H1 (cell line): ENCODE data around the gene PLAA. TPM values are rescaled to one million over a fixed set of nuclear protein-coding genes. Genes with fewer than 3 reads are reported as not detected.

Source experiments
- CTCF ChIA-PET: fragments of 300-600 bp; sonication (Branson Sonifier 250); formaldehyde crosslinking; loops from one replicate; lab custom pipeline; 2021; ENCODE audit not compliant: partially characterized antibody; lab: Charles Lee
- POLR2A ChIA-PET: fragments of 300-600 bp; sonication (Branson Sonifier 250); formaldehyde crosslinking; loops from one replicate; lab custom pipeline; 2021; ENCODE audit warnings: inconsistent platforms; ENCODE audit not compliant: partially characterized antibody; lab: Charles Lee
- DNase-seq, 2 experiments: peaks; one replicate each; pipeline versions ENCODE4 v3.0.0 to v3.0.0-alpha.2; 2010 to 2022; ENCODE audit warnings: low spot score in 2 of 2, low read depth in 1 of 2, mixed read lengths in 1 of 2
- FAIRE-seq: peaks from 2 replicates; lab custom pipeline; 2011; peaks lifted over from hg19 to GRCh38; lab: Jason Lieb, UNC
- H2AFZ ChIP-seq: 2 replicates; pipeline ENCODE4 v1.8.1; 2012; ENCODE audit warnings: low read length, inconsistent platforms
- H2AK5ac ChIP-seq: 2 replicates; pipeline ENCODE4 v1.6.1; 2013; ENCODE audit warnings: low read depth, low read length
- H2BK120ac ChIP-seq: replicated peaks from 2 replicates; pipeline ENCODE3; 2013; ENCODE audit warnings: low read depth, low read length, inconsistent platforms
- H2BK12ac ChIP-seq: 2 replicates; pipeline ENCODE4 v1.6.1; 2013; ENCODE audit warnings: low read depth, low read length
- H2BK15ac ChIP-seq: 2 replicates; pipeline ENCODE4 v1.6.1; 2013; ENCODE audit warnings: low read length
- H2BK20ac ChIP-seq: 2 replicates; pipeline ENCODE4 v1.6.1; 2013; ENCODE audit warnings: low read length
- H2BK5ac ChIP-seq: 2 replicates; pipeline ENCODE4 v1.6.1; 2013; ENCODE audit warnings: low read depth, low read length
- H3K14ac ChIP-seq: 2 replicates; pipeline ENCODE4 v1.6.1; 2013; ENCODE audit warnings: inconsistent platforms; ENCODE audit not compliant: insufficient read length
- H3K18ac ChIP-seq: 2 replicates; pipeline ENCODE4 v1.6.1; 2013; ENCODE audit warnings: low read length; ENCODE audit errors: extremely low read depth
- H3K23ac ChIP-seq: 2 replicates; pipeline ENCODE4 v1.6.1; 2013; ENCODE audit warnings: inconsistent platforms; ENCODE audit not compliant: insufficient read length
- H3K23me2 ChIP-seq: 2 replicates; pipeline ENCODE4 v1.6.1; 2013; ENCODE audit warnings: low read depth, low read length
- H3K27ac ChIP-seq: 2 replicates; pipeline ENCODE4 v1.6.1; 2011; ENCODE audit warnings: low read depth, low read length, inconsistent platforms
- H3K27me3 ChIP-seq, 4 experiments: replicated peaks in 1 of 4; 1 replicate in 1 of 4; 2 replicates in 3 of 4; pipeline versions ENCODE4 v1.6.1 to v1.8.1; 2011 to 2013; ENCODE audit warnings: low read length in 3 of 4, mild to moderate bottlenecking in 3 of 4, inconsistent platforms in 2 of 4, mixed read lengths in 2 of 4, moderate library complexity in 1 of 4; ENCODE audit not compliant: control insufficient read depth in 3 of 4, insufficient read depth in 3 of 4; ENCODE audit errors: extremely low read depth in 1 of 4
- H3K36me3 ChIP-seq, 4 experiments: 2 replicates each; pipeline versions ENCODE4 v1.6.1 to v1.8.1; 2011 to 2013; ENCODE audit warnings: mild to moderate bottlenecking in 4 of 4, low read length in 3 of 4, moderate library complexity in 2 of 4, control low read depth in 1 of 4, inconsistent platforms in 1 of 4; ENCODE audit not compliant: insufficient read depth in 4 of 4, control insufficient read depth in 2 of 4
- H3K4ac ChIP-seq: replicated peaks from 2 replicates; pipeline ENCODE3; 2013; ENCODE audit warnings: low read length, low read depth, mixed read lengths, inconsistent platforms; ENCODE audit not compliant: insufficient read length
- H3K4me1 ChIP-seq, 4 experiments: replicated peaks in 1 of 4; 1 replicate in 1 of 4; 2 replicates in 3 of 4; pipeline versions ENCODE4 v1.6.1 to v1.8.1; 2011 to 2013; ENCODE audit warnings: low read length in 3 of 4, inconsistent platforms in 2 of 4, mixed read lengths in 1 of 4; ENCODE audit not compliant: insufficient read depth in 4 of 4, control insufficient read depth in 3 of 4
- H3K4me2 ChIP-seq, 2 experiments: 2 replicates each; pipeline versions ENCODE4 v1.6.1 to v1.8.1; 2011 to 2013; ENCODE audit warnings: low read depth in 2 of 2, low read length in 2 of 2, control low read depth in 1 of 2, inconsistent platforms in 1 of 2, mild to moderate bottlenecking in 1 of 2; ENCODE audit not compliant: insufficient read depth in 1 of 2
- H3K4me3 ChIP-seq, 4 experiments: fragments of 200-600, 300-600 bp in 1 of 4; sonication (generic), shearing (Covaris generic), sonication (Bioruptor Twin) in 1 of 4; 2 replicates each; pipeline versions ENCODE4 v1.5.1 to v1.8.1; 2011 to 2016; ENCODE audit warnings: low read length in 4 of 4, low read depth in 3 of 4, control low read depth in 2 of 4, inconsistent platforms in 2 of 4, mild to moderate bottlenecking in 2 of 4, mixed read lengths in 1 of 4, moderate library complexity in 1 of 4; ENCODE audit not compliant: insufficient read depth in 2 of 4; ENCODE audit errors: extremely low read depth in 1 of 4
- H3K56ac ChIP-seq: replicated peaks from 2 replicates; pipeline ENCODE3; 2013; ENCODE audit warnings: low read depth, mild to moderate bottlenecking, mixed read lengths, low read length, inconsistent platforms; ENCODE audit not compliant: insufficient read length
- H3K79me1 ChIP-seq: 2 replicates; pipeline ENCODE4 v1.6.1; 2013; ENCODE audit warnings: low read depth, low read length, control low read depth
- H3K79me2 ChIP-seq, 2 experiments: 2 replicates each; pipeline versions ENCODE4 v1.6.1 to v1.8.1; 2012 to 2013; ENCODE audit warnings: low read length in 2 of 2, mild to moderate bottlenecking in 2 of 2, inconsistent platforms in 1 of 2; ENCODE audit not compliant: insufficient read depth in 2 of 2, control insufficient read depth in 1 of 2
- H3K9ac ChIP-seq, 4 experiments: replicated peaks in 1 of 4; 1 replicate in 1 of 4; 2 replicates in 3 of 4; pipeline versions ENCODE4 v1.6.1 to v1.8.1; 2011 to 2013; ENCODE audit warnings: low read depth in 3 of 4, low read length in 3 of 4, control low read depth in 2 of 4, mild to moderate bottlenecking in 2 of 4, moderate library complexity in 2 of 4, inconsistent platforms in 1 of 4; ENCODE audit errors: extremely low read depth in 1 of 4
- H3K9me3 ChIP-seq, 2 experiments: 2 replicates each; pipeline versions ENCODE4 v1.6.1 to v1.8.1; 2012 to 2013; ENCODE audit warnings: mild to moderate bottlenecking in 2 of 2, moderate library complexity in 2 of 2, control low read depth in 1 of 2, inconsistent platforms in 1 of 2, low read depth in 1 of 2, low read length in 1 of 2, mixed read lengths in 1 of 2; ENCODE audit not compliant: insufficient read depth in 2 of 2
- H4K20me1 ChIP-seq, 2 experiments: replicated peaks in 1 of 2; 2 replicates each; pipeline versions ENCODE3 to v1.8.1; 2011 to 2013; ENCODE audit warnings: inconsistent platforms in 2 of 2, low read length in 2 of 2, mild to moderate bottlenecking in 1 of 2; ENCODE audit not compliant: insufficient read depth in 2 of 2, control insufficient read depth in 1 of 2
- H4K5ac ChIP-seq: 2 replicates; pipeline ENCODE4 v1.6.1; 2013; ENCODE audit warnings: low read length, low read depth, mixed read lengths, inconsistent platforms; ENCODE audit not compliant: insufficient read length
- H4K8ac ChIP-seq: 2 replicates; pipeline ENCODE4 v1.8.0; 2013; ENCODE audit warnings: mild to moderate bottlenecking, moderate library complexity, low read length, inconsistent platforms; ENCODE audit not compliant: insufficient read depth; ENCODE audit errors: extremely low read depth
- H4K91ac ChIP-seq: replicated peaks from 2 replicates; pipeline ENCODE3; 2013; ENCODE audit warnings: low read length, mixed read lengths, inconsistent platforms; ENCODE audit not compliant: insufficient read length
- ASH2L ChIP-seq: fragments of 200-600, 300-600 bp; sonication (generic); IDR thresholded peaks from one replicate; pipeline ENCODE4 v1.7.1; 2017; ENCODE audit warnings: low read length
- CHD2 ChIP-seq: IDR thresholded peaks from 2 replicates; pipeline ENCODE4 v1.6.1; 2012; ENCODE audit warnings: low read length, improper control_type of control experiment
- GTF2F1 ChIP-seq: IDR thresholded peaks from 2 replicates; pipeline ENCODE4 v1.6.1; 2012; ENCODE audit warnings: low read depth, low read length, improper control_type of control experiment, borderline replicate concordance
- KDM4A ChIP-seq: IDR thresholded peaks from one replicate; pipeline ENCODE4 v1.7.1; 2012; ENCODE audit warnings: low read depth, mild to moderate bottlenecking, moderate library complexity, low read length, inconsistent platforms; ENCODE audit not compliant: severe bottlenecking
- NRF1 ChIP-seq: IDR thresholded peaks from 2 replicates; pipeline ENCODE4 v1.6.1; 2011; ENCODE audit warnings: mild to moderate bottlenecking, low read depth, low read length, improper control_type of control experiment
- POLR2AphosphoS5 ChIP-seq: IDR thresholded peaks from 2 replicates; pipeline ENCODE4 v1.6.1; 2011; ENCODE audit warnings: low read depth, low read length
- SIRT6 ChIP-seq: IDR thresholded peaks from one replicate; pipeline ENCODE4 v1.7.1; 2012; ENCODE audit warnings: low read length, inconsistent platforms
- SUZ12 ChIP-seq: fragments of 200-600 bp; sonication (generic); IDR thresholded peaks from 2 replicates; pipeline ENCODE4 v1.6.1; 2012; ENCODE audit warnings: mild to moderate bottlenecking, inconsistent platforms, low read length, moderate library complexity, mixed read lengths
- TEAD4 ChIP-seq: IDR thresholded peaks from 2 replicates; pipeline ENCODE4 v1.6.1; 2012; ENCODE audit warnings: low read depth, low read length, inconsistent platforms, mixed read lengths
- YY1 ChIP-seq: IDR thresholded peaks from 2 replicates; pipeline ENCODE4 v1.6.1; 2011; ENCODE audit warnings: low read depth, mild to moderate bottlenecking, low read length
- WGBS, 2 experiments: shearing (Covaris generic) in 1 of 2; methylation state at CpG; one replicate each; pipeline versions ENCODE4 v1.1.6 to v1.1.7; 2013 to 2015; ENCODE audit warnings: low lambda C conversion rate in 2 of 2, mixed read lengths in 2 of 2, inconsistent platforms in 1 of 2, low coverage in 1 of 2, missing lambda C conversion rate in 1 of 2; ENCODE audit not compliant: insufficient replicate concordance in 2 of 2, insufficient coverage in 1 of 2, insufficient read length in 1 of 2; ENCODE audit errors: extremely low coverage in 1 of 2, missing lambda C conversion rate in 1 of 2; 5-methylcytosine and 5-hydroxymethylcytosine counted together
- polyA plus RNA-seq, 7 experiments: library from polyadenylated mRNA; depleted of rRNA in 3 of 7; stranded (reverse) in 5 of 7; unstranded in 2 of 7; fragments of >200 nt in 5 of 7; fragments of 200-250 nt in 2 of 7; gene quantifications; 1 replicate in 5 of 7; 2 replicates in 1 of 7; 4 replicates in 1 of 7; pipeline versions ENCODE4 v1.2.1 to v1.2.3, GENCODE V29; 2011 to 2013; ENCODE audit warnings: missing spikeins in 2 of 7, mixed read lengths in 2 of 7
- total RNA-seq: library from RNA; stranded (reverse); fragmentation: NEBNext Ultra II Directional; extraction: Animal tissue kit (Norgen Biotek cat#: 25700); gene quantifications from 2 replicates; pipeline ENCODE4 v1.2.1, GENCODE V29; 2021
- TF ChIP-seq, protein P1 (sequence below): IDR thresholded peaks from 2 replicates; pipeline ENCODE4 v1.6.1; 2011; ENCODE audit warnings: low read depth, mild to moderate bottlenecking, low read length; ENCODE audit not compliant: insufficient read depth
- TF ChIP-seq, protein P2 (sequence below): IDR thresholded peaks from 2 replicates; pipeline ENCODE4 v1.6.1; 2012; ENCODE audit warnings: inconsistent platforms
- TF ChIP-seq, protein P3 (sequence below): IDR thresholded peaks from 2 replicates; pipeline ENCODE4 v1.6.1; 2012; ENCODE audit warnings: inconsistent platforms

The PLAA gene
- total and polyA plus RNA-seq, 2 of the 8 experiments (the other 6 are each of a cell fraction or from before 2014, with no cell fraction given): 19.2 to 64.2 TPM

DNA sequence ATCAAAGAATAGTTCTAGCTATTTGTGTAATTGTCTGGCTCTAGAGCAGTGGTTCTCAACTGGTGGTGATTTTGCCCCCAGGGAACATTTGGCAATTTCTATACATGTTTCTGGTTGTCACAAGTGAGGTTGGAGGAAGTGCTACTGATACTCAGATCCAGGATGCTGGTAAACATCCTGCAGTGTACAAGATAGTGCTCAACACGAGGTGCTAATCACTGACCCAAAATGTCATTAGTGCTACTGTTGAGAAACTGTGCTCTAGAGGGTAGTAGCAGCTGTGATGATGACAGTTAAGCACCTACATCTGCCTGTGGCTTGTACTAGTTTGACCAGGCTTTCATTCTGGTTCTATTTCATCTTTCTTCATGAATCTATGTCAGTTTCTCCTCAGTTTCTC, 36.3 kb upstream of the PLAA start:
- no peak overlapping the region for H4K8ac ChIP-seq
- no peak for FAIRE-seq
- no peak overlapping the region for H4K5ac ChIP-seq
- no peaks in the 10 kb centered on the region for H3K23me2 ChIP-seq
- no peak overlapping the region for H3K4me2 ChIP-seq
- H2AFZ ChIP-seq: no peak overlapping the region
- no peak overlapping the region for H2AK5ac ChIP-seq
- no peak overlapping the region for H2BK20ac ChIP-seq
- no peak overlapping the region for H3K56ac ChIP-seq
- no peak overlapping the region for H3K23ac ChIP-seq
- WGBS, 2 experiments: 93% methylated on average over 1 of the region's 1 CpG; no CpG with 5 or more reads in 1 of the 2 experiments
- no peak overlapping the region for H3K14ac ChIP-seq
- no peak overlapping the region for H3K4ac ChIP-seq
- no peak overlapping the region for H4K91ac ChIP-seq
- no peak overlapping the region for H2BK15ac ChIP-seq
- H3K79me2 ChIP-seq: no peaks in the 10 kb centered on the region
- DNase-seq: no peak
- no peaks in the 10 kb centered on the region for H3K79me1 ChIP-seq
- no peaks in the 10 kb centered on the region for H3K27me3 ChIP-seq
- no peak overlapping the region for H2BK120ac ChIP-seq
- ChIA-PET CTCF (interaction anchor here (1.0 to 1.3 kb wide), 2 partner anchors 9 to 48 kb away, joined by 3 read pairs; no protein-coding TSS in a partner anchor), POLR2A (no interaction called here)
- H3K36me3 ChIP-seq: peaks cover 0 to 4% (median 2%) of the 10 kb centered on the region in 4 experiments; a peak in 4 of 8 replicates
- H3K9me3 ChIP-seq: no peaks in the 10 kb centered on the region
- H2BK12ac ChIP-seq: no peak overlapping the region
- H3K9ac ChIP-seq: no peak overlapping the region
- no peak overlapping the region for H2BK5ac ChIP-seq
- no peak overlapping the region for H3K27ac ChIP-seq
- H3K18ac ChIP-seq: no peak overlapping the region
- no peak overlapping the region for H3K4me3 ChIP-seq
- no peaks in the 10 kb centered on the region for H3K4me1 ChIP-seq
- H4K20me1 ChIP-seq: no peaks in the 10 kb centered on the region
- TF ChIP-seq YY1 (no peak), KDM4A (no peak), NRF1 (no peak), GTF2F1 (no peak), POLR2AphosphoS5 (no peak), TEAD4 (no peak), ASH2L (no peak), CHD2 (no peak), SUZ12 (no peak), SIRT6 (no peak)
- TF ChIP-seq, protein P1, sequence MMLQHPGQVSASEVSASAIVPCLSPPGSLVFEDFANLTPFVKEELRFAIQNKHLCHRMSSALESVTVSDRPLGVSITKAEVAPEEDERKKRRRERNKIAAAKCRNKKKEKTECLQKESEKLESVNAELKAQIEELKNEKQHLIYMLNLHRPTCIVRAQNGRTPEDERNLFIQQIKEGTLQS: no peak
- TF ChIP-seq, protein P2, sequence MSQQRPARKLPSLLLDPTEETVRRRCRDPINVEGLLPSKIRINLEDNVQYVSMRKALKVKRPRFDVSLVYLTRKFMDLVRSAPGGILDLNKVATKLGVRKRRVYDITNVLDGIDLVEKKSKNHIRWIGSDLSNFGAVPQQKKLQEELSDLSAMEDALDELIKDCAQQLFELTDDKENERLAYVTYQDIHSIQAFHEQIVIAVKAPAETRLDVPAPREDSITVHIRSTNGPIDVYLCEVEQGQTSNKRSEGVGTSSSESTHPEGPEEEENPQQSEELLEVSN: no peak
- TF ChIP-seq, protein P3, sequence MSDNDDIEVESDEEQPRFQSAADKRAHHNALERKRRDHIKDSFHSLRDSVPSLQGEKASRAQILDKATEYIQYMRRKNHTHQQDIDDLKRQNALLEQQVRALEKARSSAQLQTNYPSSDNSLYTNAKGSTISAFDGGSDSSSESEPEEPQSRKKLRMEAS: no peak
